H1 (cell line): Measurements from ENCODE around the gene SSC5D. TPM values are rescaled to one million over a fixed set of nuclear protein-coding genes. Genes with fewer than 3 reads are reported as not detected.

Source experiments
- GABPA ChIP-seq: IDR thresholded peaks from 2 replicates; pipeline ENCODE4 v1.6.1; 2011; ENCODE audit warnings: mild to moderate bottlenecking, low read length, moderate library complexity, borderline replicate concordance; ENCODE audit not compliant: insufficient read depth
- JUN ChIP-seq: IDR thresholded peaks from 2 replicates; pipeline ENCODE4 v1.6.1; 2011; ENCODE audit warnings: low read depth, mild to moderate bottlenecking, improper control_type of control experiment, low read length
- SAP30 ChIP-seq: fragments of 300-600 bp; sonication (generic); IDR thresholded peaks from 2 replicates; pipeline ENCODE4 v1.7.1; 2012; ENCODE audit warnings: low read length, moderate library complexity, mild to moderate bottlenecking, inconsistent platforms; ENCODE audit not compliant: insufficient read depth, insufficient replicate concordance
- SIN3A ChIP-seq, 2 experiments: IDR thresholded peaks in 1 of 2; conservative IDR thresholded peaks in 1 of 2; 2 replicates each; pipeline ENCODE4 v1.6.1; 2011 to 2012; ENCODE audit warnings: low read length in 2 of 2, improper control_type of control experiment in 1 of 2, low read depth in 1 of 2, mild to moderate bottlenecking in 1 of 2
- polyA plus RNA-seq, 7 experiments: library from polyadenylated mRNA; depleted of rRNA in 3 of 7; stranded (reverse) in 5 of 7; unstranded in 2 of 7; fragments of >200 nt in 5 of 7; fragments of 200-250 nt in 2 of 7; gene quantifications; 1 replicate in 5 of 7; 2 replicates in 1 of 7; 4 replicates in 1 of 7; pipeline versions ENCODE4 v1.2.1 to v1.2.3, GENCODE V29; 2011 to 2013; ENCODE audit warnings: missing spikeins in 2 of 7, mixed read lengths in 2 of 7
- total RNA-seq: library from RNA; stranded (reverse); fragmentation: NEBNext Ultra II Directional; extraction: Animal tissue kit (Norgen Biotek cat#: 25700); gene quantifications from 2 replicates; pipeline ENCODE4 v1.2.1, GENCODE V29; 2021
- TF ChIP-seq, protein P1 (sequence below): fragments of 300-600 bp; sonication (generic); IDR thresholded peaks from 2 replicates; pipeline ENCODE4 v1.7.1; 2012; ENCODE audit warnings: low read length, moderate library complexity, mild to moderate bottlenecking, inconsistent platforms; ENCODE audit not compliant: insufficient replicate concordance

SSC5D gene
- total and polyA plus RNA-seq, 2 of the 8 experiments (the other 6 are each of a cell fraction or from before 2014, with no cell fraction given): 0.39 to 1.7 TPM

DNA sequence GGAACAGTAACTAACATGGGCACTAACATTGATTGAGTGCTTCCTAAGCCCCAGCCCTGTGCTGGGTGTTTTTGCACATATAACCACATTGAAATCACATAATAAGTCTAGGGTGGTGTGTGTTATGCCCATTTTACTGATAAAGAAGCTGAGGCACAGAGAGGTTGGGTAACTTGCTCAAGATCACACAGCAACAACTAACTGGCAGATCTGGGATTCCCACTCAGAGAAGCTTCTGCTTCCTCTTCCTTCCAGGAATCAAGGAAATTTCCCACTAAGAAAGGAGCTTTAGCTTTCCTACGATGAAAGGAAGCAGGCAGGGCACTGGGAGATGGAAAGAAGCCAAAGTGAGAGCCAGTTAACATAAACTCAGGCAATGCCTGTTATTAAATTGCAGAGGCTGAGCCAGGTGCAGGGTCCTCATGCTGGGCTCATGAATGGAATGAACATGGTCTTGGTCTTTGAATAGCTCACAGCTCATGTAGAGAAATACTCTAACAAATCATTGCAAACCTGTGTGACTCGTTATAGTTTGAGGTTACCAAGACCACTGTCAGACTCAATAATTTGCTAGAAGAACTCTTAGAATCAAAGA lies 10.1 kb downstream of the SSC5D start (continued):
- TF ChIP-seq, protein P1, sequence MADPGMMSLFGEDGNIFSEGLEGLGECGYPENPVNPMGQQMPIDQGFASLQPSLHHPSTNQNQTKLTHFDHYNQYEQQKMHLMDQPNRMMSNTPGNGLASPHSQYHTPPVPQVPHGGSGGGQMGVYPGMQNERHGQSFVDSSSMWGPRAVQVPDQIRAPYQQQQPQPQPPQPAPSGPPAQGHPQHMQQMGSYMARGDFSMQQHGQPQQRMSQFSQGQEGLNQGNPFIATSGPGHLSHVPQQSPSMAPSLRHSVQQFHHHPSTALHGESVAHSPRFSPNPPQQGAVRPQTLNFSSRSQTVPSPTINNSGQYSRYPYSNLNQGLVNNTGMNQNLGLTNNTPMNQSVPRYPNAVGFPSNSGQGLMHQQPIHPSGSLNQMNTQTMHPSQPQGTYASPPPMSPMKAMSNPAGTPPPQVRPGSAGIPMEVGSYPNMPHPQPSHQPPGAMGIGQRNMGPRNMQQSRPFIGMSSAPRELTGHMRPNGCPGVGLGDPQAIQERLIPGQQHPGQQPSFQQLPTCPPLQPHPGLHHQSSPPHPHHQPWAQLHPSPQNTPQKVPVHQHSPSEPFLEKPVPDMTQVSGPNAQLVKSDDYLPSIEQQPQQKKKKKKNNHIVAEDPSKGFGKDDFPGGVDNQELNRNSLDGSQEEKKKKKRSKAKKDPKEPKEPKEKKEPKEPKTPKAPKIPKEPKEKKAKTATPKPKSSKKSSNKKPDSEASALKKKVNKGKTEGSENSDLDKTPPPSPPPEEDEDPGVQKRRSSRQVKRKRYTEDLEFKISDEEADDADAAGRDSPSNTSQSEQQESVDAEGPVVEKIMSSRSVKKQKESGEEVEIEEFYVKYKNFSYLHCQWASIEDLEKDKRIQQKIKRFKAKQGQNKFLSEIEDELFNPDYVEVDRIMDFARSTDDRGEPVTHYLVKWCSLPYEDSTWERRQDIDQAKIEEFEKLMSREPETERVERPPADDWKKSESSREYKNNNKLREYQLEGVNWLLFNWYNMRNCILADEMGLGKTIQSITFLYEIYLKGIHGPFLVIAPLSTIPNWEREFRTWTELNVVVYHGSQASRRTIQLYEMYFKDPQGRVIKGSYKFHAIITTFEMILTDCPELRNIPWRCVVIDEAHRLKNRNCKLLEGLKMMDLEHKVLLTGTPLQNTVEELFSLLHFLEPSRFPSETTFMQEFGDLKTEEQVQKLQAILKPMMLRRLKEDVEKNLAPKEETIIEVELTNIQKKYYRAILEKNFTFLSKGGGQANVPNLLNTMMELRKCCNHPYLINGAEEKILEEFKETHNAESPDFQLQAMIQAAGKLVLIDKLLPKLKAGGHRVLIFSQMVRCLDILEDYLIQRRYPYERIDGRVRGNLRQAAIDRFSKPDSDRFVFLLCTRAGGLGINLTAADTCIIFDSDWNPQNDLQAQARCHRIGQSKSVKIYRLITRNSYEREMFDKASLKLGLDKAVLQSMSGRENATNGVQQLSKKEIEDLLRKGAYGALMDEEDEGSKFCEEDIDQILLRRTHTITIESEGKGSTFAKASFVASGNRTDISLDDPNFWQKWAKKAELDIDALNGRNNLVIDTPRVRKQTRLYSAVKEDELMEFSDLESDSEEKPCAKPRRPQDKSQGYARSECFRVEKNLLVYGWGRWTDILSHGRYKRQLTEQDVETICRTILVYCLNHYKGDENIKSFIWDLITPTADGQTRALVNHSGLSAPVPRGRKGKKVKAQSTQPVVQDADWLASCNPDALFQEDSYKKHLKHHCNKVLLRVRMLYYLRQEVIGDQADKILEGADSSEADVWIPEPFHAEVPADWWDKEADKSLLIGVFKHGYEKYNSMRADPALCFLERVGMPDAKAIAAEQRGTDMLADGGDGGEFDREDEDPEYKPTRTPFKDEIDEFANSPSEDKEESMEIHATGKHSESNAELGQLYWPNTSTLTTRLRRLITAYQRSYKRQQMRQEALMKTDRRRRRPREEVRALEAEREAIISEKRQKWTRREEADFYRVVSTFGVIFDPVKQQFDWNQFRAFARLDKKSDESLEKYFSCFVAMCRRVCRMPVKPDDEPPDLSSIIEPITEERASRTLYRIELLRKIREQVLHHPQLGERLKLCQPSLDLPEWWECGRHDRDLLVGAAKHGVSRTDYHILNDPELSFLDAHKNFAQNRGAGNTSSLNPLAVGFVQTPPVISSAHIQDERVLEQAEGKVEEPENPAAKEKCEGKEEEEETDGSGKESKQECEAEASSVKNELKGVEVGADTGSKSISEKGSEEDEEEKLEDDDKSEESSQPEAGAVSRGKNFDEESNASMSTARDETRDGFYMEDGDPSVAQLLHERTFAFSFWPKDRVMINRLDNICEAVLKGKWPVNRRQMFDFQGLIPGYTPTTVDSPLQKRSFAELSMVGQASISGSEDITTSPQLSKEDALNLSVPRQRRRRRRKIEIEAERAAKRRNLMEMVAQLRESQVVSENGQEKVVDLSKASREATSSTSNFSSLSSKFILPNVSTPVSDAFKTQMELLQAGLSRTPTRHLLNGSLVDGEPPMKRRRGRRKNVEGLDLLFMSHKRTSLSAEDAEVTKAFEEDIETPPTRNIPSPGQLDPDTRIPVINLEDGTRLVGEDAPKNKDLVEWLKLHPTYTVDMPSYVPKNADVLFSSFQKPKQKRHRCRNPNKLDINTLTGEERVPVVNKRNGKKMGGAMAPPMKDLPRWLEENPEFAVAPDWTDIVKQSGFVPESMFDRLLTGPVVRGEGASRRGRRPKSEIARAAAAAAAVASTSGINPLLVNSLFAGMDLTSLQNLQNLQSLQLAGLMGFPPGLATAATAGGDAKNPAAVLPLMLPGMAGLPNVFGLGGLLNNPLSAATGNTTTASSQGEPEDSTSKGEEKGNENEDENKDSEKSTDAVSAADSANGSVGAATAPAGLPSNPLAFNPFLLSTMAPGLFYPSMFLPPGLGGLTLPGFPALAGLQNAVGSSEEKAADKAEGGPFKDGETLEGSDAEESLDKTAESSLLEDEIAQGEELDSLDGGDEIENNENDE: no peak
- TF ChIP-seq JUN: no peak
- TF ChIP-seq SAP30: no peak
- no peak for TF ChIP-seq GABPA
- no peak for TF ChIP-seq SIN3A (conservative IDR thresholded peaks at IDR 0.05 in 1 of 2, IDR thresholded peaks at IDR 0.05 in 1 of 2; ENCODE audit: low read depth in 1 of 2, low read length in 2 of 2)
